ENCODE measurements around the gene RHEX.
"Not testable (repeated sequence)": the region's sequence is repeated elsewhere in the genome, so short reads cannot be mapped to it uniquely, and the experiment has no call there.

Gene RHEX

GRCh38 chr1:206052919-206053610, at the start of gene RHEX:
RHEX (plus strand) TSS chr1:206053173; CDS start chr1:206097829, 44,656 bp downstream.
- DNase-seq, result not testable (repeated sequence)

GRCh38 chr1:206003854-206004800, 48.8 kb upstream of the RHEX start:
- DNase-seq, result no peak

GRCh38 chr1:206004826-206005225, 48.1 kb upstream of the RHEX start:
- DNase-seq, result no peak

- DNase-seq, result no peak
Observed at GRCh38 chr1:206005234-206005633, 47.7 kb upstream of the RHEX start.

- DNase-seq, result no peak
Observed at GRCh38 chr1:206005778-206006180, 47.2 kb upstream of the RHEX start.

- no peak for DNase-seq
Observed at GRCh38 chr1:206006946-206007345, 46.0 kb upstream of the RHEX start.

- no peak for DNase-seq
Observed at GRCh38 chr1:206010060-206010459, 42.9 kb upstream of the RHEX start.

GRCh38 chr1:206011057-206011456, 41.9 kb upstream of the RHEX start:
- no peak for DNase-seq

- no peak for DNase-seq
Observed at GRCh38 chr1:206012086-206012859, 40.7 kb upstream of the RHEX start.

- no peak for DNase-seq
Observed at GRCh38 chr1:206013026-206013795, 39.8 kb upstream of the RHEX start.

GRCh38 chr1:206014601-206015000, 38.4 kb upstream of the RHEX start:
- DNase-seq, result no peak

- DNase-seq, result no peak
Observed at GRCh38 chr1:206015071-206015470, 37.9 kb upstream of the RHEX start.

GRCh38 chr1:206020393-206021007, 32.5 kb upstream of the RHEX start:
- no peak for DNase-seq

GRCh38 chr1:206021008-206021625, 31.9 kb upstream of the RHEX start:
- DNase-seq, result no peak

GRCh38 chr1:206021626-206022365, 31.2 kb upstream of the RHEX start:
- no peak for DNase-seq

- DNase-seq, result no peak
Observed at GRCh38 chr1:206022766-206023165, 30.2 kb upstream of the RHEX start.

- no peak for DNase-seq
Observed at GRCh38 chr1:206023695-206024094, 29.3 kb upstream of the RHEX start, which contains the start of gene CTSE. CTSE (minus strand) TSS chr1:206023895; CDS start chr1:206023791, 104 bp downstream.

- no peak for DNase-seq
Observed at GRCh38 chr1:206025283-206025820, 27.6 kb upstream of the RHEX start.

- no peak for DNase-seq
Observed at GRCh38 chr1:206029484-206029883, 23.5 kb upstream of the RHEX start.

- DNase-seq, result no peak
Observed at GRCh38 chr1:206030191-206030590, 22.8 kb upstream of the RHEX start.
